NCI-H128 (cell line): ENCODE measurements around the gene PCCA.
A peak's percentile ranks its signal among the peaks of the same experiment; 100 is the strongest.
"Not testable (repeated sequence)": the region's sequence is repeated elsewhere in the genome, so short reads cannot be mapped to it uniquely, and the experiment has no call there.

Experiments used
- DNase-seq: peaks from one replicate; lab custom pipeline; 2025; ENCODE audit not compliant: unreplicated experiment; lab: John Stamatoyannopoulos, UW

PCCA gene

DNA sequence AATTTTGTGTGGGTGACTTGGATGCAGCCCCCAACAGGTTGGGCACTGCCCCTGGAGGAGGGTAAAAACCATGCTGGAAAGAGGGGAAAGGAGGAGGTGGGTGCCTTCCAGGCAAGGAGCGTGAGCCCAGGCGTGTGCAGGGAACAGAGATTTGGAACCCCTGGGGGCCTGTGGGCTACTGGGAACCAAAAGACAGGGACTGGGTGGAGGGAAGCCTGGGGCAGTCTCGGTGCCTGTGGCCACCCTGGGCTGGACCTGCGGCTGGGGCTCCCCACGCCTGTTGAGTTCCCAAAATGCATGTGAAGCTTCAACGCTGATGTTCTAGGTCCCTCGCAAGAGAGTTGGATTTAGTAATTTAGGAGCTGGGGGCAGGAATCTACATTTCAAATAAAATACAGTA is 474.9 kb downstream of the PCCA start:
- DNase-seq, result no peak

DNA sequence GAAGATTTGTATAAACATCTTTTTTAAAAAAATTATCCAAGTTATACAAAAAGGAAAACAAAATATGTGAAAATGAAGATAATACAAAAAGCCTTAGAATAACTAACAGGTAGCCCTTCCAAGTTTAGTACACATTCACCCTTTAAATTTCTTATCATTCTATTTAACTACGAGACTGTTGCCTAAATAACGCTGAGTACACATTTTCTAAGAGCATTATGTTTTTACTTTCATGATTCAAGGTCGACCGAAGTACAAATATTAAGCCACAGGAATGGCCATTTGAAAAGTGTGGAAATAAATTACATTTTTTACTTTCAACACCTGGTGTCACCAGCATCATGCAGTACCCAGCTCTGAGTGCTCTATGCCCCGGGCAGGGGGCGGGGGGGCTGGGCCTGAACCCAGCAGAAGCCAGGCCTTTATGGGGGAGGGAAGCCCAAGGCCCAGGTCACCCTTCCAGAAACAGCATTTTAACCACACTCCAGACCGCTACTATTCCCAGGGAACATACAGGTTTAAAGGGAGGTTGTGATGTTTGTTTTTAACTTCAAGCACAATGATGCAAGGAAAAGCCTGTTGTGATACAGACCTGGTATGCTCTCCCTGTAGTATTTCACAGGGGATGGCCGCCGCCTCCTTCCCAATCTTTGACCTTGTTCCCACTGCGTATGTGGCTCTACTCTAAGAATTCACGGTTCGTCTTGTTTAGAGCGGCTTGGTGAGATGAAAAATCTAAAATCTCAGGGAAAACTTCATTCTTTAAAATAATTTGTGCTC is 475.7 kb downstream of the PCCA start:
- DNase-seq, result no peak

DNA sequence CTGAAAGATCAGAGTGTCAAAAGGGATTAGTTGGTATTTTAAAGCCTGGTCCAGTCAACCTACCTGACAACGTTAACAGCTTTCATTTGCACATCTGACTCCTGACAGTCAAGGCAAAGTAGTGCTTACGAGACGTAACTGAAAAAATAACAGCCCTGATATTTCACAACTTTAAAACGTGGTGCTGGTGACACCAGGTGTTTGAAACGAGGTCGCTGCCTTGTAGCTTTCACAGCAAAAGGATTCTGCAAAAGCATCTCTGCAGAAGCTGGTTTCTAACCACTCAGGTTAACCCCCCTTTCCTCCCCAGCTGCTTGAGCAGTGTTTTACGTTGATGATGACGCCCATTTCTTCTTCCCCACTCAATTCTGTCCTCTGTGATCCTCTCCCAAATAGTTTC is 476.4 kb downstream of the PCCA start:
- DNase-seq, result no peak

DNA sequence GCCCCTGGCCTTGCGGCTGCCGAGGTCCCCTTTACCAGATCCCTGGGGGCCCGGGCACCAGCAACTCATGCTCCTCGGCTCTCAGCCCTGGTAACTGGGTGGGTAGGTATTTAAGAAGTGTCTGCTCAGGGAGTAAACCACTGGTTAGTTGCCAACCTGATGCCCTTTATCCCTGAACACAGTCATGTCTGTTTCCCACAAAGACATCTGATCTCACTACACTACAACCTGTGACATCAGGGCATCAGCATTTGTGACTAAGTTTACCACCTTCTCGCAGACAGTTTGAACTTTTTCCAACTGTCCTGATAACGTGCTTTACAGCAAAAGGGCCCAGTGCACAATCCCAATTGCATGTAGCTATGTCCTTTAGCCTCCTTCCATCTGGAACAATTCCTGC is 477.6 kb downstream of the PCCA start:
- DNase-seq, result no peak

DNA sequence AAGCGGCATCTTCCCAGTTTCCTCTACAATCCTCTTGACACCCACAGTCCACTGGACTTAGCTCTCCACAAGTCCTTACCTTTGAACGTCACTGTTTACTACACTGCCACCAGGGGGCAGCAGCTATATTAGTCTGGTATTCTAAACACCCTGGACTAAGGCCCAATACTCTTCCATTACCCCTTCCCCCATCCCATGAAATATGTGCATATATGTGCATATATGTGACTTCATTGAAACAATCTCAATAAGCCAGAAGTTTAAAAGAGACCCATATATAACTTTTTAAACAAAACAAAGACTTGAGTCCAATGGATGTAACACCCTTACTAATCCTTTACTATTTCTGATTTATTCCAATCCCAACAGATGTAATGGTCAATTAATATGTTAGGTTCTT is 484.2 kb downstream of the PCCA start:
- peak; percentile 42 for DNase-seq

DNA sequence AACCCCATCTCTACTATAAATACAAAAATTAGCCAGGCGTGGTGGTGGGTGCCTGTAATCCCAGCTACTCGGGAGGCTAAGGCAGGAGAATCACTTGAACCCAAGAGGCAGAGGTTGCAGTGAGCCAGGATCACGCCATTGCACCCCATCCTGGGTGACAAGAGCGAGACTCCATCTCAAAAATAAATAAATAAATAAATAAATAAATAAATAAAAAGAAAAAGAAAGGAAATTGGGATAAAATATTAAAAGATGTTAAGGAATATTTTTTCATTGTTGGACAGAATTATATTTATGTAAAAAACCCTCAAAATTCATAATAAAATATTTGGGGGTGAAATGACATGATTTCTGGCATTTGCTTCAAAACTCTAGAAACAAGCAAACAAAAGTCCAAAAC is 488.3 kb downstream of the PCCA start:
- not testable (repeated sequence) for DNase-seq
